Endothelial cell (in vitro differentiated cells): ENCODE measurements around the gene POP5. TPM values are rescaled to one million over a fixed set of nuclear protein-coding genes. Genes with fewer than 3 reads are reported as not detected.
A peak's percentile ranks its signal among the peaks of the same experiment; 100 is the strongest.

Experiments
- DNase-seq: peaks from one replicate; pipeline ENCODE4 v3.0.0; 2021; ENCODE audit warnings: low spot score
- H3K27ac Mint-ChIP-seq: one replicate; pipeline ENCODE4 v1.8.0; 2021; ENCODE audit warnings: mixed read lengths, inconsistent platforms; ENCODE audit not compliant: unreplicated experiment
- H3K27me3 Mint-ChIP-seq: one replicate; pipeline ENCODE4 v1.8.0; 2021; ENCODE audit warnings: mild to moderate bottlenecking, moderate library complexity, mixed read lengths, inconsistent platforms; ENCODE audit not compliant: unreplicated experiment
- H3K36me3 Mint-ChIP-seq: one replicate; pipeline ENCODE4 v1.8.0; 2021; ENCODE audit warnings: mild to moderate bottlenecking, low read depth, mixed read lengths, inconsistent platforms; ENCODE audit not compliant: unreplicated experiment
- H3K4me1 Mint-ChIP-seq: one replicate; pipeline ENCODE4 v1.8.0; 2021; ENCODE audit warnings: mild to moderate bottlenecking, mixed read lengths, inconsistent platforms; ENCODE audit not compliant: unreplicated experiment
- H3K4me3 Mint-ChIP-seq: one replicate; pipeline ENCODE4 v1.8.0; 2021; ENCODE audit warnings: mild to moderate bottlenecking, mixed read lengths, inconsistent platforms; ENCODE audit not compliant: unreplicated experiment
- H3K9me3 Mint-ChIP-seq: one replicate; pipeline ENCODE4 v1.8.0; 2021; ENCODE audit warnings: mixed read lengths, inconsistent platforms; ENCODE audit not compliant: unreplicated experiment
- CTCF ChIP-seq: fragments of 200-600 bp; sonication (generic); IDR thresholded peaks from one replicate; pipeline ENCODE4 v1.5.0; 2021; ENCODE audit warnings: antibody characterized with exemption; ENCODE audit not compliant: unreplicated experiment
- total RNA-seq: library from RNA; stranded (reverse); fragmentation: NEBNext Ultra II Directional; extraction: Animal tissue kit (Norgen Biotek cat#: 25700); gene quantifications from one replicate; pipeline ENCODE4 v1.2.1, GENCODE V29; 2021; ENCODE audit not compliant: unreplicated experiment

POP5 gene
- total RNA-seq, 1 donor from 2014 or later, result 17.8 TPM

- no peak overlapping the region for H3K4me3 Mint-ChIP-seq
- peaks cover 2% of the 10 kb centered on the region for H3K4me1 Mint-ChIP-seq
- no peak for TF ChIP-seq CTCF
- no peaks in the 10 kb centered on the region for H3K36me3 Mint-ChIP-seq
- DNase-seq, result no peak
- no peak overlapping the region for H3K27ac Mint-ChIP-seq
- no peaks in the 10 kb centered on the region for H3K9me3 Mint-ChIP-seq
- peaks cover 5% of the 10 kb centered on the region for H3K27me3 Mint-ChIP-seq
These were observed 7.2 kb upstream of the POP5 start for GRCh38 chr12:120588371-120588770.

GRCh38 chr12:120586860-120587259 lies 5.7 kb upstream of the POP5 start:
- no peak for TF ChIP-seq CTCF
- Mint-ChIP-seq H3K27me3 (peaks cover 5% of the 10 kb centered on the region), H3K9me3 (no peaks in the 10 kb centered on the region), H3K4me1 (peaks cover 2% of the 10 kb centered on the region), H3K4me3 (no peak overlapping the region), H3K36me3 (no peaks in the 10 kb centered on the region), H3K27ac (no peak overlapping the region)
- DNase-seq, result no peak

GRCh38 chr12:120586206-120586605 lies 5.0 kb upstream of the POP5 start:
- no peak for DNase-seq
- H3K4me3 Mint-ChIP-seq, result no peak overlapping the region
- H3K9me3 Mint-ChIP-seq, result no peaks in the 10 kb centered on the region
- peaks cover 5% of the 10 kb centered on the region for H3K27me3 Mint-ChIP-seq
- H3K4me1 Mint-ChIP-seq, result peaks cover 5% of the 10 kb centered on the region
- H3K27ac Mint-ChIP-seq, result peak overlapping the region; percentile 26
- H3K36me3 Mint-ChIP-seq, result no peaks in the 10 kb centered on the region
- TF ChIP-seq CTCF, result no peak

- peaks cover 15% of the 10 kb centered on the region for H3K4me1 Mint-ChIP-seq
- no peaks in the 10 kb centered on the region for H3K9me3 Mint-ChIP-seq
- H3K36me3 Mint-ChIP-seq, result peaks cover 1% of the 10 kb centered on the region
- H3K27me3 Mint-ChIP-seq, result peaks cover 6% of the 10 kb centered on the region
- no peak for TF ChIP-seq CTCF
- H3K27ac Mint-ChIP-seq, result no peak overlapping the region
- DNase-seq, result peak; percentile 48
- H3K4me3 Mint-ChIP-seq, result no peak overlapping the region
These were observed 3.3 kb upstream of the POP5 start for GRCh38 chr12:120584343-120585149.

GRCh38 chr12:120583478-120584030 lies 2.4 kb upstream of the POP5 start:
- no peaks in the 10 kb centered on the region for H3K9me3 Mint-ChIP-seq
- DNase-seq, result peak; percentile 84
- peak; percentile 99 for TF ChIP-seq CTCF
- H3K36me3 Mint-ChIP-seq, result peaks cover 11% of the 10 kb centered on the region
- H3K4me3 Mint-ChIP-seq, result peak overlapping the region; percentile 48
- H3K27ac Mint-ChIP-seq, result no peak overlapping the region
- H3K27me3 Mint-ChIP-seq, result peaks cover 8% of the 10 kb centered on the region
- peaks cover 15% of the 10 kb centered on the region for H3K4me1 Mint-ChIP-seq
